AG08396 (cell line): ENCODE results near the gene CRTAC1.

ENCODE experiments used
- DNase-seq: peaks from one replicate; pipeline ENCODE4 v3.0.0; 2012; ENCODE audit warnings: low spot score, mixed read lengths

Gene CRTAC1

GRCh38 chr10:98030093-98030821 is at the start of gene CRTAC1:
Gene CRTAC1, minus strand, starts transcription at chr10:98030621. Its CDS starts 149 bp downstream, at chr10:98030472.
- DNase-seq: peak; percentile 49

GRCh38 chr10:98078774-98079173 is 48.4 kb upstream of the CRTAC1 start:
- no peak for DNase-seq

GRCh38 chr10:98077223-98077622 is 46.8 kb upstream of the CRTAC1 start:
- DNase-seq: no peak

- DNase-seq: no peak
Measured at GRCh38 chr10:98076086-98076485, 45.7 kb upstream of the CRTAC1 start.

GRCh38 chr10:98074315-98074911 is 44.0 kb upstream of the CRTAC1 start:
- peak; percentile 29 for DNase-seq

- DNase-seq: no peak
Measured at GRCh38 chr10:98067165-98067564, 36.7 kb upstream of the CRTAC1 start.

GRCh38 chr10:98063740-98064027 is 33.3 kb upstream of the CRTAC1 start:
- no peak for DNase-seq

- no peak for DNase-seq
Measured at GRCh38 chr10:98062424-98062823, 32.0 kb upstream of the CRTAC1 start.

GRCh38 chr10:98060079-98060478 is 29.7 kb upstream of the CRTAC1 start:
- no peak for DNase-seq

- no peak for DNase-seq
Measured at GRCh38 chr10:98058295-98058694, 27.9 kb upstream of the CRTAC1 start.

- no peak for DNase-seq
Measured at GRCh38 chr10:98055841-98056516, 25.6 kb upstream of the CRTAC1 start.

- DNase-seq: no peak
Measured at GRCh38 chr10:98047009-98047741, 16.8 kb upstream of the CRTAC1 start.

- peak; percentile 68 for DNase-seq
Measured at GRCh38 chr10:98045785-98046389, 15.5 kb upstream of the CRTAC1 start.

GRCh38 chr10:98041352-98042043 is 11.1 kb upstream of the CRTAC1 start:
- DNase-seq: peak; percentile 72

GRCh38 chr10:98039690-98040381 is 9.4 kb upstream of the CRTAC1 start:
- no peak for DNase-seq

GRCh38 chr10:98038288-98038687 is 7.9 kb upstream of the CRTAC1 start:
- DNase-seq: no peak

- no peak for DNase-seq
Measured at GRCh38 chr10:98035599-98035998, 5.2 kb upstream of the CRTAC1 start.

- no peak for DNase-seq
Measured at GRCh38 chr10:98033515-98033914, 3.1 kb upstream of the CRTAC1 start.

- DNase-seq: no peak
Measured at GRCh38 chr10:98031440-98031839, 1.0 kb upstream of the CRTAC1 start.

- no peak for DNase-seq
Measured at GRCh38 chr10:98030991-98031431, 590 bp upstream of the CRTAC1 start.
